Thymus (tissue), 11 donors: Measurements from ENCODE around the gene GRB10. TPM values are rescaled to one million over a fixed set of nuclear protein-coding genes. Genes with fewer than 3 reads are reported as not detected.

Experiments used
- DNase-seq, 9 donors: peaks; one replicate each; pipeline ENCODE4 v3.0.0-alpha.2; 2013; ENCODE audit warnings: low spot score in 9 of 9, low read depth in 6 of 9, missing footprints in 1 of 9
- H3K27ac ChIP-seq, 2 donors: one replicate each; pipeline ENCODE4 v1.5.1; 2013; ENCODE audit warnings: control low read depth in 1 of 2, low read depth in 1 of 2, low read length in 1 of 2, mild to moderate bottlenecking in 1 of 2, moderate library complexity in 1 of 2
- H3K27me3 ChIP-seq, 2 donors: one replicate each; pipeline ENCODE4 v1.5.1; 2013; ENCODE audit warnings: low read length in 1 of 2; ENCODE audit not compliant: control insufficient read depth in 2 of 2, insufficient read depth in 1 of 2
- H3K36me3 ChIP-seq, 2 donors: one replicate each; pipeline ENCODE4 v1.5.1; 2013; ENCODE audit warnings: low read length in 1 of 2, mild to moderate bottlenecking in 1 of 2, moderate library complexity in 1 of 2; ENCODE audit not compliant: control insufficient read depth in 2 of 2, insufficient read depth in 2 of 2
- H3K4me1 ChIP-seq, 2 donors: one replicate each; pipeline ENCODE4 v1.5.1; 2013; ENCODE audit warnings: low read length in 2 of 2; ENCODE audit not compliant: control insufficient read depth in 2 of 2, insufficient read depth in 2 of 2
- H3K4me3 ChIP-seq, 2 donors: one replicate each; pipeline ENCODE4 v1.5.1; 2013; ENCODE audit warnings: low read length in 2 of 2, control low read depth in 1 of 2, mild to moderate bottlenecking in 1 of 2
- H3K9me3 ChIP-seq, 2 donors: one replicate each; pipeline ENCODE4 v1.5.1; 2013; ENCODE audit warnings: low read length in 1 of 2, mild to moderate bottlenecking in 1 of 2; ENCODE audit not compliant: control insufficient read depth in 2 of 2, insufficient read depth in 1 of 2
- WGBS: extraction: QIAGEN DNeasy Blood & Tissue Kit; methylation state at CpG from one replicate; pipeline ENCODE4 v1.1.7; 2013; 5-methylcytosine and 5-hydroxymethylcytosine counted together
- polyA plus RNA-seq: library from polyadenylated mRNA; stranded (reverse); fragments of 200-250 nt; gene quantifications from one replicate; pipeline ENCODE4 v1.2.3, GENCODE V29; 2013
- total RNA-seq: library from RNA; stranded (reverse); fragments of 120-200 nt; gene quantifications from one replicate; pipeline ENCODE4 v1.2.4, GENCODE V29; 2013
- donor health status: healthy.

The GRB10 gene
- total and polyA plus RNA-seq, 2 donors = 2.8 to 7.8 TPM

GRCh38 chr7:50658696-50659095 lies 124.0 kb downstream of the GRB10 start:
- no peak for DNase-seq
- peaks cover 36 to 41% of the 10 kb centered on the region in 2 donors for H3K4me1 ChIP-seq
- no peaks in the 10 kb centered on the region for H3K27me3 ChIP-seq
- 96% methylated on average over 11 of the region's 11 CpGs for WGBS
- H3K27ac ChIP-seq = no peak overlapping the region
- H3K9me3 ChIP-seq = no peaks in the 10 kb centered on the region
- no peaks in the 10 kb centered on the region for H3K36me3 ChIP-seq
- no peak overlapping the region for H3K4me3 ChIP-seq

GRCh38 chr7:50657912-50658311 lies 124.8 kb downstream of the GRB10 start:
- DNase-seq = no peak
- Histone ChIP-seq H3K27ac (no peak overlapping the region), H3K4me1 (peaks cover 42 to 45% of the 10 kb centered on the region in 2 donors), H3K27me3 (no peaks in the 10 kb centered on the region), H3K36me3 (no peaks in the 10 kb centered on the region), H3K9me3 (no peaks in the 10 kb centered on the region), H3K4me3 (no peak overlapping the region)
- 89% methylated on average over 7 of the region's 7 CpGs for WGBS

DNA sequence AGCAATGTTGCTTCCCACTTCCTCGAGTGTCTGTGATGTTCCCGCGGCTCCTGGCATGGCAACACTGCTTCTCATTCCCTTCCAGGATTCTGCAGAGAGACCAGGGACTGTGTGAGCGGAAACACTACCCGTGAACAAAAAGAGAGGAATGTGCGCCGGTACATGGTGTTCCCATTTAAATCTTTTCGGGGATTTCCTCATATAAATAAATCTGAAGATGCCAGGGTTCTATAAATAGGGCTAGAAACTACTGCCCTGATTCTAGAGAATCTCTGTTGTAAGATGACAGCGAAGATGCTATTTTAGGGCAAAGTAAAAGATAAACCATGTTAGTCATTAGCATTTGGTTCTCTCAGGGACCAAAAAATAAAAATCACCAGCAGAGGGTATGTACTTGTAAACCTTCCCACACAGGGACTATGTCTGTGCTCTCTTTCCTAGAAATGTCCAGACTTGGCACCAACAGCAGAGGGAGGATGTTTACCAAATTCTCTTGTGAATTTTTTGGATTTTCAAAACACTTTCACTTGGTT lies 125.3 kb downstream of the GRB10 start:
- Histone ChIP-seq H3K4me1 (peaks cover 40 to 46% of the 10 kb centered on the region in 2 donors), H3K27me3 (no peaks in the 10 kb centered on the region), H3K9me3 (no peaks in the 10 kb centered on the region), H3K27ac (no peak overlapping the region), H3K4me3 (no peak overlapping the region), H3K36me3 (no peaks in the 10 kb centered on the region)
- 95% methylated on average over 9 of the region's 9 CpGs for WGBS
- no peak for DNase-seq

- no peaks in the 10 kb centered on the region for H3K27me3 ChIP-seq
- DNase-seq = no peak
- H3K4me3 ChIP-seq = no peak overlapping the region
- no peak overlapping the region for H3K27ac ChIP-seq
- no peaks in the 10 kb centered on the region for H3K36me3 ChIP-seq
- 94% methylated on average over 16 of the region's 16 CpGs for WGBS
- H3K9me3 ChIP-seq = no peaks in the 10 kb centered on the region
- H3K4me1 ChIP-seq = peaks cover 29 to 43% of the 10 kb centered on the region in 2 donors
Observed at GRCh38 chr7:50656141-50656895, 126.4 kb downstream of the GRB10 start.

GRCh38 chr7:50655490-50655889 lies 127.2 kb downstream of the GRB10 start:
- no peak for DNase-seq
- Histone ChIP-seq H3K4me3 (no peak overlapping the region), H3K27ac (no peak overlapping the region), H3K9me3 (no peaks in the 10 kb centered on the region), H3K4me1 (peaks cover 22 to 39% of the 10 kb centered on the region in 2 donors), H3K36me3 (no peaks in the 10 kb centered on the region), H3K27me3 (no peaks in the 10 kb centered on the region)
- 100% methylated on average over 3 of the region's 3 CpGs for WGBS

DNA sequence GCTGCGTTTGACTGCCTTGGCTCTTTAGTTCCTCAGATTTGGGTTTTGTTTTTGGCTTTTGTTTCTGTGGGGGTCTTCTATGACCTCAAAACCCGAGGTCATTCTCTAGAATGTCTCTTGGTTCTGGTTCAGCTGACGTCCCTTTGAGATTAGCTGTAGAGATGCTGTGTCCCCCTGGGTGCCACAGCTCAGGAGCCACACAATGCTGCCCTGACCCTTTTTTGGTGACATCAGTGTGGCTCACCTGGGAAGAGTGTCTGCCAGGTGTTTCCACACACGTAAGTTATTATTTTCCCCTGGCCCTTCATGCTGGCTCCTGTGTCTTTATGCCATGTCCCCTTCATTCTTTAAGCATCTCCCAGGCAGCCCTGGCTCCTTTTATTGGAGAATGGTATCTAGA lies 127.7 kb downstream of the GRB10 start:
- Histone ChIP-seq H3K27ac (no peak overlapping the region), H3K4me3 (no peak overlapping the region), H3K27me3 (no peaks in the 10 kb centered on the region), H3K4me1 (peaks cover 17 to 34% of the 10 kb centered on the region in 2 donors), H3K9me3 (no peaks in the 10 kb centered on the region), H3K36me3 (no peaks in the 10 kb centered on the region)
- no peak for DNase-seq
- WGBS = 90% methylated on average over 4 of the region's 4 CpGs

- no peak overlapping the region for H3K4me3 ChIP-seq
- DNase-seq = no peak
- H3K9me3 ChIP-seq = no peaks in the 10 kb centered on the region
- H3K36me3 ChIP-seq = no peaks in the 10 kb centered on the region
- no peaks in the 10 kb centered on the region for H3K27me3 ChIP-seq
- no peak overlapping the region for H3K27ac ChIP-seq
- WGBS = 97% methylated on average over 10 of the region's 10 CpGs
- peaks cover 13 to 29% of the 10 kb centered on the region in 2 donors for H3K4me1 ChIP-seq
Observed at GRCh38 chr7:50653981-50654425, 128.7 kb downstream of the GRB10 start.

GRCh38 chr7:50653126-50653864 lies 129.4 kb downstream of the GRB10 start:
- H3K4me1 ChIP-seq = peaks cover 13 to 29% of the 10 kb centered on the region in 2 donors

More at GRCh38 chr7:50653126-50653864, 129.4 kb downstream of the GRB10 start:
- H3K4me3 ChIP-seq = no peak overlapping the region
- no peaks in the 10 kb centered on the region for H3K36me3 ChIP-seq
- H3K9me3 ChIP-seq = no peaks in the 10 kb centered on the region
- no peaks in the 10 kb centered on the region for H3K27me3 ChIP-seq
- 61% methylated on average over 16 of the region's 16 CpGs for WGBS
- peak in 2 of 9 donors; percentile 19 to 47 for DNase-seq
- peak overlapping the region in 1 of 2 donors; percentile 39 for H3K27ac ChIP-seq
